Mesendoderm (in vitro differentiated cells): ENCODE data around the gene PRSS16.
A peak's percentile ranks its signal among the peaks of the same experiment; 100 is the strongest.

Source experiments
- DNase-seq: peaks from one replicate; pipeline ENCODE4 v3.0.0; 2013
- H2AK5ac ChIP-seq: 2 replicates; pipeline ENCODE4 v1.6.1; 2013; ENCODE audit warnings: low read length, inconsistent platforms
- H2BK120ac ChIP-seq: 2 replicates; pipeline ENCODE4 v1.6.1; 2013; ENCODE audit warnings: low read depth, mild to moderate bottlenecking, low read length, moderate library complexity, mixed read lengths
- H2BK15ac ChIP-seq: replicated peaks from 2 replicates; pipeline ENCODE4 v1.6.1; 2013; ENCODE audit warnings: low read depth, mild to moderate bottlenecking, moderate library complexity
- H2BK5ac ChIP-seq: 2 replicates; pipeline ENCODE4 v1.6.1; 2013; ENCODE audit warnings: low read length, inconsistent platforms
- H3K18ac ChIP-seq: 2 replicates; pipeline ENCODE4 v1.6.1; 2013; ENCODE audit warnings: mild to moderate bottlenecking, low read length, mixed read lengths
- H3K23ac ChIP-seq: one replicate; pipeline ENCODE4 v1.6.1; 2013; ENCODE audit warnings: low read length
- H3K27ac ChIP-seq: 2 replicates; pipeline ENCODE4 v1.5.1; 2013; ENCODE audit warnings: low read depth, mild to moderate bottlenecking, inconsistent platforms, low read length, moderate library complexity
- H3K27me3 ChIP-seq: 2 replicates; pipeline ENCODE4 v1.6.1; 2013; ENCODE audit warnings: low read length, control low read depth, mild to moderate bottlenecking, inconsistent platforms; ENCODE audit not compliant: insufficient read depth, poor library complexity
- H3K36me3 ChIP-seq: 2 replicates; pipeline ENCODE4 v1.6.1; 2013; ENCODE audit warnings: low read length, inconsistent platforms; ENCODE audit not compliant: control insufficient read depth, insufficient read depth
- H3K4ac ChIP-seq: one replicate; pipeline ENCODE4 v1.6.1; 2013; ENCODE audit warnings: low read depth, mild to moderate bottlenecking, low read length, moderate library complexity
- H3K4me1 ChIP-seq: 2 replicates; pipeline ENCODE4 v1.6.1; 2013; ENCODE audit warnings: low read depth, low read length, inconsistent platforms; ENCODE audit not compliant: control insufficient read depth
- H3K4me2 ChIP-seq: 2 replicates; pipeline ENCODE4 v1.6.1; 2013; ENCODE audit warnings: low read length
- H3K4me3 ChIP-seq: 2 replicates; pipeline ENCODE4 v1.5.1; 2013; ENCODE audit warnings: mild to moderate bottlenecking, low read length
- H3K56ac ChIP-seq: one replicate; pipeline ENCODE4 v1.6.1; 2013; ENCODE audit warnings: low read length
- H3K79me1 ChIP-seq: 2 replicates; pipeline ENCODE4 v1.6.1; 2013; ENCODE audit warnings: low read length, inconsistent platforms
- H3K79me2 ChIP-seq: 2 replicates; pipeline ENCODE4 v1.6.1; 2013; ENCODE audit warnings: mild to moderate bottlenecking, low read length; ENCODE audit not compliant: control insufficient read depth, insufficient read depth
- H3K9ac ChIP-seq: 2 replicates; pipeline ENCODE4 v1.6.1; 2013; ENCODE audit warnings: low read length, inconsistent platforms
- H4K5ac ChIP-seq: one replicate; pipeline ENCODE4 v1.6.1; 2013; ENCODE audit warnings: low read length
- H4K8ac ChIP-seq: one replicate; pipeline ENCODE4 v1.6.1; 2013; ENCODE audit warnings: low read depth, mild to moderate bottlenecking, control low read depth, low read length, moderate library complexity
- WGBS: extraction: QIAGEN DNeasy Blood & Tissue Kit; methylation state at CpG from one replicate; pipeline ENCODE4 v1.1.7; 2013; ENCODE audit warnings: low lambda C conversion rate, missing lambda C conversion rate; ENCODE audit not compliant: insufficient coverage; ENCODE audit errors: extremely low coverage; 5-methylcytosine and 5-hydroxymethylcytosine counted together

The PRSS16 gene

DNA sequence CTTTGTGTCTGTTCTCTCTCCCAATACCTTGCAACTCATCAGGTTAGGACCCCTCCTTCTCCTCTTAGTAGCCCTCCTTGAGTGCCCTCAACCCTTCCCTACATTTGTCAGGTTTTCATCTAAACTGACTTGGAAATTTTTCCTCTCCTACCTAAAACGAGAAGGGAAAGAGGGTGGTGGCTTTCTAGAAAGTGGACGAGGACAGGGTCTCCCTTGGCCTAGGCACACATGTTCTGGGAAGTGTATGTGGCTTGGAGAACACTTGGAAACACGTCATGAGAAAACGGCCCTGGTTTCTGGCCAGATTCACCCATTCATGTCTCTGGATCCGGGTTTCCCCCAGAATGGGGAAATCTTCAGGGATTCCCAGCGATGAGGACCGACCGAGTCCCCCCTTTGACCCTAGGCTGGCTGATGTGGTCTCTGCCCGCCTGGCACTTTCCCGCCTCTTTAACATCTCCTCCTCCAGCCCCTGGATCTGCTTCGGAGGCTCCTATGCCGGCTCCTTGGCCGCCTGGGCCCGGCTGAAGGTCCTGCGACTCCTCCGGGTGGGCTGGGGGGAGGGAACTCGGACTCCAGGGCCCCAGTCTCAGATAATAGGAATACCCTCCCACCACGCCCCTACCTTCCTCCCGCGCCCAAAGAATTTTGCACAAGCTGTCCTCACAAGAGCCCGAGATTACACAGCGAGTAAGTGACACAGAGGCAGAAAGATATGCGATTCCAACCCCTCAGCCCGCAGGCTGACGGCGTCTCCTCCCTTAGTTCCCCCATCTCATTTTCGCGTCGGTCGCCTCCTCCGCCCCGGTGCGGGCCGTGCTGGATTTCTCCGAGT is 3.0 kb downstream of the PRSS16 start:
- WGBS: no CpG with 5 or more reads among the region's 35 CpGs
- H3K4me2 ChIP-seq: peak overlapping the region; percentile 69
- no peak overlapping the region for H3K18ac ChIP-seq
- no peak overlapping the region for H2AK5ac ChIP-seq
- peak overlapping the region; percentile 25 for H3K56ac ChIP-seq
- H2BK15ac ChIP-seq: no peak overlapping the region
- H3K27me3 ChIP-seq: no peaks in the 10 kb centered on the region
- peak overlapping the region; percentile 78 for H3K4me3 ChIP-seq
- H3K36me3 ChIP-seq: no peaks in the 10 kb centered on the region
- no peak overlapping the region for H2BK120ac ChIP-seq
- H3K79me2 ChIP-seq: no peaks in the 10 kb centered on the region
- H3K23ac ChIP-seq: no peak overlapping the region
- no peak for DNase-seq
- H2BK5ac ChIP-seq: no peak overlapping the region
- no peak overlapping the region for H3K27ac ChIP-seq
- no peaks in the 10 kb centered on the region for H3K4me1 ChIP-seq
- no peak overlapping the region for H3K4ac ChIP-seq
- peak overlapping the region; percentile 77 for H3K9ac ChIP-seq
- no peak overlapping the region for H4K8ac ChIP-seq
- H3K79me1 ChIP-seq: no peaks in the 10 kb centered on the region
- H4K5ac ChIP-seq: no peak overlapping the region

DNA sequence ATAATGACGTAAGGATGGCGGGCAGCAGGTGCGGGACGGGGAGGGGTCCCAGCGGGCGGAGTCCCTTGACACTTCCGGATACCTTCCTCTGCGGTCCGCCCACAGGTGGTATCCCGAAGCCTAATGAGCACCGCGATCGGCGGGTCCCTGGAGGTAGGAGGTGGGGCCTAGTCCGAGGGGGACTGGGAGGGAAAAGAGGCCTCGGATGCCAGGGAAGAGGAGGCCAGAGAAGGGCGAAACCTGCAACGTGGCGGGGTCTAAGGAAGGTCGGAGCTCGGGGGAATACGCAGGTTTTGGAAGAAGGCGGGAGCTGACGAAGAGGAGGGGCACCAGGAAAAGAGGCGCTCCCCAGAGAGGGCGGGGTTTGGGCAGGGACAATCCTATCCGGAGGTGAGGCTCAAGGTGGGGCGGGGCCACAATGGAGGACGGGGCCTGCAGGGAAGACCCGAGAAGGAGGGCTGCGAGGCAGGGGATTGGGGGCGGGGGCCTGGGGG is 3.7 kb downstream of the PRSS16 start:
- peak; percentile 98 for DNase-seq
- no peak overlapping the region for H3K23ac ChIP-seq
- H2BK120ac ChIP-seq: no peak overlapping the region
- H3K79me1 ChIP-seq: no peaks in the 10 kb centered on the region
- no peaks in the 10 kb centered on the region for H3K36me3 ChIP-seq
- no peak overlapping the region for H2BK5ac ChIP-seq
- peak overlapping the region; percentile 69 for H3K4me2 ChIP-seq
- H3K4ac ChIP-seq: no peak overlapping the region
- WGBS: no CpG with 5 or more reads among the region's 32 CpGs
- no peaks in the 10 kb centered on the region for H3K4me1 ChIP-seq
- H3K79me2 ChIP-seq: no peaks in the 10 kb centered on the region
- H3K27me3 ChIP-seq: no peaks in the 10 kb centered on the region
- no peak overlapping the region for H4K5ac ChIP-seq
- H3K18ac ChIP-seq: no peak overlapping the region
- H3K27ac ChIP-seq: peak overlapping the region; percentile 6
- H2AK5ac ChIP-seq: no peak overlapping the region
- H2BK15ac ChIP-seq: no peak overlapping the region
- H4K8ac ChIP-seq: no peak overlapping the region
- H3K9ac ChIP-seq: peak overlapping the region; percentile 77
- peak overlapping the region; percentile 78 for H3K4me3 ChIP-seq
- peak overlapping the region; percentile 92 for H3K56ac ChIP-seq

DNA sequence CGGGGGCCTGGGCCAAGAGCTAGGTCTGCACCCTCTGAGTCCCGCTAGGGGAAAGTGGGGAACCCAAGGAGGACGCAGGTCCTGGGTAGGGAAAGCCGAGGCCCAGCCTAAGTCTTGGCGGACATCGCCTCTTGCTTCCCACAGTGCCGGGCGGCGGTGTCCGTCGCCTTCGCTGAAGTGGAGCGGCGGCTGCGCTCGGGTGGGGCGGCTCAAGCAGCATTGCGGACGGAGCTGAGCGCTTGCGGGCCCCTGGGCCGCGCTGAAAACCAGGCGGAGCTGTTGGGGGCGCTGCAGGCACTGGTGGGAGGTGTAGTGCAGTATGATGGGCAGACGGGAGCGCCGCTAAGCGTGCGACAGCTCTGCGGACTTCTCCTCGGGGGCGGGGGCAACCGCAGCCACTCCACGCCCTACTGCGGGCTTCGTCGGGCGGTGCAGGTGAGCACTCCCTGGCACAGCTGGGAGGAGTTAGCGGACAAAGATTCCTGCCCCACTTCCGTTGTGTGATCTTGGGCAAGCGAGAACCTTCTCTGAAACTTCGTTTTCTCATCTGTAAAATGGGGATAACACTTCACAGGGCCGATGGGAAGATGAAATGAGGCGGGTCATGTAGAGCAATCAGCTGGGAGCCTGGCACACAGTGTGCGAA is 4.2 kb downstream of the PRSS16 start:
- WGBS: no CpG with 5 or more reads among the region's 46 CpGs
- H4K5ac ChIP-seq: no peak overlapping the region
- H3K4me2 ChIP-seq: peak overlapping the region; percentile 86
- H2BK5ac ChIP-seq: no peak overlapping the region
- no peaks in the 10 kb centered on the region for H3K79me2 ChIP-seq
- H3K36me3 ChIP-seq: no peaks in the 10 kb centered on the region
- H3K23ac ChIP-seq: no peak overlapping the region
- no peaks in the 10 kb centered on the region for H3K4me1 ChIP-seq
- no peak overlapping the region for H2BK15ac ChIP-seq
- H4K8ac ChIP-seq: no peak overlapping the region
- peak overlapping the region; percentile 89 for H3K9ac ChIP-seq
- no peak overlapping the region for H2BK120ac ChIP-seq
- no peak overlapping the region for H2AK5ac ChIP-seq
- peak overlapping the region; percentile 16 for H3K18ac ChIP-seq
- H3K56ac ChIP-seq: peak overlapping the region; percentile 98
- no peaks in the 10 kb centered on the region for H3K79me1 ChIP-seq
- H3K4ac ChIP-seq: no peak overlapping the region
- peak overlapping the region; percentile 78 for H3K4me3 ChIP-seq
- H3K27ac ChIP-seq: peak overlapping the region; percentile 74
- H3K27me3 ChIP-seq: no peaks in the 10 kb centered on the region
- peak; percentile 98 for DNase-seq

DNA sequence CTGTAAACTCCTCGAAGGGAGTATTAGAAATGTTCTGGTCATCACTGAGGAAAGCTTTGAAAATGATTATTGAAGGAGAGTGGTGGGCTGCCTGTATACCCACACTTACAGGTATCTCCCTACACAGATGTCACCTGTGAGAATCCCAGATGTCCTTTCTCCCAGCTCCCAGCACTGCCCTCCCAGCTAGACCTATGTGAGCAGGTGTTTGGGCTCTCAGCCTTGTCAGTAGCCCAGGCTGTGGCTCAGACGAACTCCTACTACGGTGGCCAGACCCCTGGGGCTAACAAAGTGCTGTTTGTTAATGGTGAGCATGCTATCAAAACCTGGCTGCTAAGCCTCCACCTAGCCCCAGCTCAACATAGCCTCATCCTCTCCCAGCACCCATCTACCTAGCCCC is 7.1 kb downstream of the PRSS16 start:
- no peak overlapping the region for H3K4me2 ChIP-seq
- H4K5ac ChIP-seq: no peak overlapping the region
- H3K79me2 ChIP-seq: no peaks in the 10 kb centered on the region
- no peak overlapping the region for H3K9ac ChIP-seq
- H3K27me3 ChIP-seq: no peaks in the 10 kb centered on the region
- no peak overlapping the region for H3K27ac ChIP-seq
- no peak overlapping the region for H3K18ac ChIP-seq
- H4K8ac ChIP-seq: no peak overlapping the region
- no peak overlapping the region for H2BK5ac ChIP-seq
- no peak overlapping the region for H3K56ac ChIP-seq
- H2BK15ac ChIP-seq: no peak overlapping the region
- H3K4me3 ChIP-seq: no peak overlapping the region
- H3K4ac ChIP-seq: no peak overlapping the region
- H3K4me1 ChIP-seq: no peaks in the 10 kb centered on the region
- H3K36me3 ChIP-seq: no peaks in the 10 kb centered on the region
- DNase-seq: no peak
- WGBS: no CpG with 5 or more reads among the region's 3 CpGs
- H2AK5ac ChIP-seq: no peak overlapping the region
- H3K23ac ChIP-seq: no peak overlapping the region
- H2BK120ac ChIP-seq: no peak overlapping the region
- H3K79me1 ChIP-seq: no peaks in the 10 kb centered on the region

DNA sequence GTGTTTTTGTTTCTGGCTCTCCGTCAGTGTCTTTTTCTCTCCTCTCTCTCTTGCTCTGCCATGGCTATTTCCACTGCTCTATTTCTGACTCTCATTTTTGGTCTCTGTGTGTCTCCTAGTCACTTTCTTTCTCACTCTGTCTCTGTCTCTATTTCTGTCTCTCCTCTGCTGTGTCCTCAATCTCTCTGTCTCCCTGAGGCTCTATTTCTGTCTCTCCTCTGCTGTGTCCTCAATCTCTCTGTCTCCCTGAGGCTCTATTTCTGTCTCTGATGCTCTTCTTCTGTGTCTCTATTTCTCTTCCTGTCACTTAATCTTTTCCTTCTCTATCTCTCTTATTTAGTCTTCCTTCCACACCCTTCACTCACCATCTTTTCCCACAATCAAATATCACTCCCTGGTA is 8.4 kb downstream of the PRSS16 start:
- DNase-seq: no peak
- no peak overlapping the region for H3K4me2 ChIP-seq
- no peaks in the 10 kb centered on the region for H3K36me3 ChIP-seq
- H2AK5ac ChIP-seq: no peak overlapping the region
- H3K18ac ChIP-seq: no peak overlapping the region
- H3K9ac ChIP-seq: no peak overlapping the region
- H3K27me3 ChIP-seq: no peaks in the 10 kb centered on the region
- no peak overlapping the region for H3K4ac ChIP-seq
- no peak overlapping the region for H3K4me3 ChIP-seq
- no peak overlapping the region for H4K8ac ChIP-seq
- H3K79me1 ChIP-seq: no peaks in the 10 kb centered on the region
- H3K79me2 ChIP-seq: no peaks in the 10 kb centered on the region
- no peak overlapping the region for H3K23ac ChIP-seq
- H2BK5ac ChIP-seq: no peak overlapping the region
- no peaks in the 10 kb centered on the region for H3K4me1 ChIP-seq
- no peak overlapping the region for H3K27ac ChIP-seq
- H2BK120ac ChIP-seq: no peak overlapping the region
- H2BK15ac ChIP-seq: no peak overlapping the region
- WGBS: no CpG with 5 or more reads among the region's 1 CpG
- H3K56ac ChIP-seq: no peak overlapping the region
- no peak overlapping the region for H4K5ac ChIP-seq
